H4 (cell line): ENCODE data around the gene RASA3. TPM values are rescaled to one million over a fixed set of nuclear protein-coding genes. Genes with fewer than 3 reads are reported as not detected.

Experiments used
- DNase-seq: peaks from one replicate; pipeline ENCODE4 v3.0.0-alpha.2; 2015; ENCODE audit warnings: low spot score
- total RNA-seq: library from RNA; depleted of rRNA; stranded (reverse); fragments of >200 nt; shearing (Covaris generic); gene quantifications from 2 replicates; pipeline ENCODE4 v1.2.3, GENCODE V29; 2014

RASA3 gene
- total RNA-seq, 1 experiment from 2014 or later = 6.3 TPM

DNA sequence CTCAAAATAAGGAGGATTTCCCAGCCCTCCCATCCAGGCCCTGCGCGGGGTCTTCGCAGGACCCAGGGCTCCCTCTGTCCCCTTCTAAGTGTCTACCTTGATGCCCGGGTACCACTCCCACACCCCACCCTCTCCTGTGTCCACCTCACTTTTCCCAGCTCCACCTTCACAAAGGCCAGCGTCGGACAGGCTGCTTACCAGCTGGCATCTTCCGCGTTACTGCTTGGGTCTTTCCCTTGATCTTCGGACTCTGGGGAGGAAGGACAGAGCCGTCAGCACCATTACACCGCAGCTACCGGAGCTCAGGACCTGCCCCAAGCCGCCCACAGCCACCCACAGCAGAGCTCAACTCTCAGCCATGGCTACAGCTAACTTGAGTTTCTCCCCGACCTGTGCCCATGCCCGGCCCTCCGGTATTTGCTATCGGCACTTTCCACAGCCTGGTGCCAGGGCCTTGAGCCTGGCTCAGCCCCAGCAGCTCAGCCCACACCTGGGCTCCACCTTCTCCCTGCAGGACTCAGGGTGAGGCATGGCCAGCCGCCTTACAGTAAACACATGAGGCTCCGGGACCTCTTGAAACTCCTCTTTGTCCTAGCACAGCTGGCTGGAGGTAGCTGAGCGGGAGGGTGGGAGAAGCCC lies 162.3 kb downstream of the RASA3 start:
- no peak for DNase-seq

DNA sequence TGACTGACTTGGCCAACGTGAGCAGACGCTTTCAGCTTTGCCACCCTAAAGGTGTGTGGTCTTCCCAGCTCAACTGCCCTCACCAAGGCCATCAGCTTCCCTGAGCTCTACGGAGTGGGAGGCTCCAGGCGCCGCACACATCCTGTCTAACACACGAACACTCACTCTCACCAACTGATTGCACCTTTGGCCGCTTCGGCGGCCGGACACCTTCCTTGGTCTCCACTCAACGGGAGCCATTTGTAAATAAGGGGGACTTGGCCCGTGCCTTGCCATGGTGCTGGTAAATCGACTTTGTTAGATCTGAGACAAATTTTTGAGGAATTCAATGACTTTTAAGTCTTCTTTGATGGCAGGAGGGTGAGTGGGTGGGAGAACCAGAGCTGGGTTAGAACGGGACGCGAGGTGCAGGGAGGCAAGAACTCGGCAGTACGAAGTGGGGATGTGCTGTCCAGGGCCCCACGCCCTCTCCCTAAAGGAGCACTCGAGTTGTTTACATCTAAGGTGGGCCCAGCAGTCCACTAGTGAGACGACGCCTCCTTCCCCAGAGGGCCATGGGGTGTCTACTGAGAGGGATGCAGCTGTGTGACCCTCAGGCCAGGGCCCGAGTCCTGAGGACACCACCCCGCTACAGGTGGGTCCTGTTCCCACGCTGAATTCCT lies 163.0 kb downstream of the RASA3 start:
- no peak for DNase-seq

DNA sequence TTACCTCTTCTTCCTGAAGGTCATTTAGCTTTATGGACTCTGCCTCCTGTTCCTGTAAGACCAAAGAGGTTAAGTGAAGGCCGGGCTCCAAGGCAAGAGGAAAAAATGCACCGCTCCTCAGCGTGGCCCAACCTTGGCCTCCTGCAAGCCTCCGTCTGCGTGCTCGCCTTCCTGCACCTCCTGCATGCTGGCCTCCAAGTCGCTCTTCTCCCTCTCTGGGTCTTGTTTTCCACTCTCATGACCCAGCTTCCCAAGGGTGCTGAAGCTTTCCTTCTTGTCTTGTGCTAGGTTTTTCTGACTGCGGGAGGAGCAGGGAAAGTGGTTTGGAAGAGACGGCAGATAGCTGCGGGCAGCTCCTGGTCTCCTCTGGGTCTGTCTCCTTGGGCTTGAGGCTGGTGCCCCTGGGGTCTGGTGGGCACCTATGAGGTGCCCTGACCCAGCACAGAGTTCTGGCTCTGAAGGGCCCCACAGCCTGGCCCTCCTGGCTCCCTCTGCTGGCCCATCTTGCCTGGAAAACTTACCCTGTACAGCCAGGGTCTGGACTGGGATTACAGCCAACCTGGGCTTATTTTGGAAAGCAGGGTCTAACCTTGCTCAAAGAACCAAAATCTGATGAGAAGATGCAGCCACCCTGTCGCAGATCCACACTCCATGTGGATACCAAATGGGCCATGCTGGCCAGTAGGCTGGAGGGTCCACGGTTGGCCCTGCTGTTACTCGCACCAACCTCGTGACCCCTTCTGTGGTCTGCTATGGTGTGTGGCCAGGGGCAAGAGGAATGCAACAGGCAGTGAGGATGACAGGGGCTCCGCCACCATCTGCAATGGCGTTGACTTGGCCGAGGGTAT lies 163.7 kb downstream of the RASA3 start:
- DNase-seq = no peak

DNA sequence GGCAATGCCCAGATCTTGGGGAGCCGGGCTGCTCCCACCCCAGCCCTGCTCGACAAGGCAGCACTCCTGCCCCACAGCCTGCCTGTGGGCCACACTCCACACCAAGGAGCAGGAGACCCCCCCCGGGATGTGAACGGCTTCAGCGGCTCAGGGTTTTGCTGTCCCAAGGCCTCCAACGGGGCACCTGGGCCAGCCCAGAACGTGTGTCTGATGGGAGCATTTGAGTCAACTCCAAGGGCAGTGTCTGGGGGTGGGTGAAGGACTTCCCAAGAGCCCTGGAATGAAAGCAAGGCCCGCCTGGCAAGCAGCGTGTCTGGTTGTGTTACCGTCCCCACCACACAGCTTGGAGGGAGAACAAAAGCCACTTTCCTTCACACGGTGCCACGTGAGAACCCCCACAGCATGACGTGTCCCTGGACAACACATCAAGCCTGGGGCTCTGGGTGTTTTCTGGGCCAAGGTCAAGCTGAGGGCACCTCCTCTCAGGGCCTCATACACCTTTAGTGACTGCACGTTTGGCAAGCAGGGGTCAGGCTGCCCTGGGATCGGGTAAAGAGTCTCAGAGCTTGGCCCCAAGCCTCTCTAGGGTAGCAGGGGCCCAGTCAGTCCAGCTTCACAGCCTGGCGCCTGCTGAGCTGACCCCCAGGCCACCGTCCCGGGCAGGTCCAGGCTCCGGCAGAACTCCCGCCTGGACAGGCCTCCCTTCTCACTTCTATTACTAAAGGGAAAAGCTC lies 164.5 kb downstream of the RASA3 start:
- DNase-seq = no peak

DNA sequence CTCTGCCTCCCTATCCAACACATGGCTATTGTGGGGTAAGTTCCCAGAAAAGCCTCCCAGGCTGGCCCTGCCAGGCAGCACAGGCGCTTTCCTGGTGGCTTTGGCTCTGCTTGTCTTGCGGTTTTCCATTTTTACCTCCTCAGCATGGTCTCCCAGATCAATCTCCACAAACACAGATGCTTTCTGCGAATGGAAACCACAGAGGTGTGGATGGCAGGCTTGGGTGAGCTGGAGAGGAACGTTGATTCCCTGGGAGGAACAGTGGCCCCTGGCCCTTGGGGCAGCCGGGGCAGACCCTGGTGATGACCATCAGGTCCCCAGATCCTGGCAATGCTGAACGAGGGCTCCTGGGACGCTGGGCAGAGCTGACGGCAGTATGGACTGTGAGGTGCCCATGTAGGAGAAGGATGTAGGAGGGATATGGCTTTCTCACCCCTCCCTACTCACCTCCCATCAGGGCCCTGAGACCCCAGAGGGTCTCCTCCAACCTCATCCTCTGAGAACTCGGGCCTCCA lies 165.2 kb downstream of the RASA3 start:
- no peak for DNase-seq

DNA sequence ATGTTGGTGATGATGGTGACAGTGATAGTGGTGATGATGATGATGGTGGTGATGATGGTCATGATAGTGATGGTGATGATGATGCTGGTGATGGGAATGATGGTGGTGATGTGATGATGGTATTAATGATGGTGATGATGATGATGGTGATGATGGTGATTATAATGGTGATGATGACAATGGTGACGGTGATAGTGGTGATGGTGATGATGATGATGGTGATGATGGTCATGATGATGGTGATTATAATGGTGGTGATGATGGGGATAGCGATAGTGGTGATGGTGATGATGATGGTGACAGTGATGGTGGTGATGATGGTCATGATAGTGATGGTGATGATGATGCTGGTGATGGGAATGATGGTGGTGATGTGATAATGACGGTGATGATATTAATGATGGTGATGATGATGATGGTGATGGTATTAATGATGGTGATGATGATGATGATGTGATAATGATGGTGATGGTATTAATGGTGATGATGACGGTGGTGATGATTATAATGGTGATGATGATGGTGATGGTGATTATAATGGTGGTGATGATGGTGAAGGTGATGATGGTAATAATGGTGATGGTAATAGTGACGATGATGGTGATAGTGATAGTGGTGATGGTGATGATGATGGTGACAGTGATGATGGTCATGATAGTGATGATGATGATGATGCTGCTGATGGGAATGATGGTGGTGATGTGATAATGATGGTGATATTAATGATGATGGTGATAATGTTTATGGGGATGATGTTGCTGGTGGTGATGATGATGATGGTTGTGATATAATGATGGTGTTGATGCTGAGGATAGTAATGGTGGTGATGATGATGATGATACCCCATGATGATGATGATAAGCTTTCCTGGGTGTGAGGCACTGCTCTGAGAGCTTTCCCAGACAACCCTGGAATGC lies 166.2 kb downstream of the RASA3 start:
- no peak for DNase-seq

DNA sequence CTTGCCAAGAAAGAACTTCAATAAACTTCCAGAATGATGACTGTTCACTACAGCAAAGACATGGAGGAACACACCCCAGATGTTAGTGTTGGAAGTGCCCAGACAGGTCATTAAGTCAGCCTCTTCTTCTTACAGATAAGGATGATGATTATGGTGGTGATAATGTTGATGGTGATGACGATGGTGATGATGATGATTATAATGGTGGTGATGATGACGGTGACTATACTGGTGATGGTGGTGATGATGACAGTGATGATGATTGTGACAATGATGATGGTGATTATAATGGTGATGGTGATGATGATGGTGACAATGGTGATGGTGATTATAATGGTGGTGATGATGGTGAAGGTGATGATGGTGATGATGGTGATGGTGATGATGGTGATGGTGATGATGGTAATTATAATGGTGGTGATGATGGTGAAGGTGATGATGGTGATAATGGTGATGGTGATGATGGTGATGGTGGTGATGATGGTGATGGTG lies 167.0 kb downstream of the RASA3 start:
- DNase-seq = no peak

DNA sequence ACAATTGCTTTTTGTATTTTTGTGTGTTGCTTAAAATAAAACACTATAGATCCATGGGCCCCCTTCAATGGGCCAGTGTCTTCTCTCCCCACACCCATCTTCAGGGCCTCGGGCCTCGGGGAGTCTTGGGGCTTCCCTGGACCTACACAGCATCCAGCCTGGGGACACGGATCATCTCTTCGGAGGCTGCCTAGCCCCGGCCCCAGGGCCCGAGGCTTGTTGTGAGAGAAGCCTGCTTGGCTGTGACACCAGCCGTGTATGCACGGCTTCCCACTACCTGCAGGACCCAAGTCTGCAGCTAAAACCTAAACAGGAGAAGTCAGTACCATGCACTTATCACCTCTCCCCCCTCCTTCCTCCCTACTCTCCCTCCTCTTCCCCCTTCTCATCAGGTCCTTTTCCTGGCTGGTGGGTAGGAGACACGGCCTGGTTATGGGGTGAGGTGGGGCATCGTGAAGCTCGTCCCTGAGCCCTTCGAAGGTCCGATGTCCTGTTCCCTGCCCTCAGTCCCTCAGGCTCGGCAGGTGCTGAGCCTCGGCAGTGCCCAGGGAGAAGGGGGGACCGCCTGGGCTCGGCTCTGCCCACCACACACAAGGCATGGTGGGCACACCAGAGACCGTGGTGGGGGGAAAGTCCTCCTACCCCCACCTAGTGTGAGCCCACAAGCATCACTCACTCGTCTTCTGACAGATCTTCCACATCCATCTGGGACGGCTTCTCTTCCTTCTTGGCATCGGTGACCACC lies 168.0 kb downstream of the RASA3 start:
- DNase-seq = no peak

DNA sequence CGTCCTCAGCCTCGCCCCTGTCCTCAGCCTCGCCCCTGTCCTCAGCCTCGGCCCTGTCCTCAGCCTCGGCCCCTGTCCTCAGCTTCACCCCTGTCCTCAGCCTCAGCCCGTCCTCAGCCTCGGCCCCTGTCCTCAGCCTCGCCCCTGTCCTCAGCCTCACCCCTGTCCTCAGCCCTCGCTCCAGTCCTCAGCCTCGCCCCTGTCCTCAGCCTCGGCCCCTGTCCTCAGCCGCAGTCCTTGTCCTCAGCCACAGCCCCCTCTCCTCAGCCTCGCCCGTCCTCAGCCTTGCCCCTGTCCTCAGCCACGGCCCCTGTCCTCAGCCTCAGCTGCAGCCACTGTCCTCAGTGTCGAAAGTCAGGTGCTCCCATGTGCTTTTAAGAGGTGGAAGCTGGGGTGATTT lies 169.0 kb downstream of the RASA3 start:
- no peak for DNase-seq

DNA sequence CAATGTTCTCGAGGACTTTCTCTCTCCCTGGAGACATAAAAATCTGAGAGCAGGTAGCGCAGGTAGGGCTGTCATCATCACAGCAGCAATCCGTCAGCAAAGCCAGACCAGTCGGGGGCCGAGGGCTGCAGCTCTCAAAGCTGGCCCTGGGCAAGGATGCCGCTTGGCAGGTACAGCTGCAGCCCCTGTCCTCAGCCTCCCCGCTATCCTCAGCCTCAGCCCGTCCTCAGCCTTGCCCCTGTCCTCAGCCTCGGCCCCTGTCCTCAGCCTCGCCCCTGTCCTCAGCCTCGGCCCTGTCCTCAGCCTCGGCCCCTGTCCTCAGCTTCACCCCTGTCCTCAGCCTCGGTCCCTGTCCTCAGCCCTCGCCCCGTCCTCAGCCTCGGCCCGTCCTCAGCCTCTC lies 169.4 kb downstream of the RASA3 start:
- no peak for DNase-seq

DNA sequence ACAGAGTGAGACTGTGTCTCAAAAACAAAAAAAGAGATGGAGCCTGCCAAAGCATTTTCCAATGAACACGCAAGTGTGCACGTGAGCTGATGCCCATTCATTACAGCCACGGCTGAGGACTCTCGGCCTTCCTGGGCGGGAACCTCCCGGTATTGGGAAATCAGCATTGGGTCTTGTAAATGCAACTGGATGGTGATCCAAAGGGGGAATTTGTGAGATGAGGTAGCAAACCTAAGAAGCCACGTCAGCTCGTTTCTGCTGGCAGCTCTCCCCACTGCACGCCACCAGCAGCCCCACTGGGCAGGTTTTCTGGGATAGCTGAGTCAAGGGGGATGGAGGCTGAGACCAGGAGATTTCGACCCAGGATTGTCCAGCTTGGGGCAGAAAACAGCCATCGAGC lies 170.0 kb downstream of the RASA3 start:
- DNase-seq = no peak

DNA sequence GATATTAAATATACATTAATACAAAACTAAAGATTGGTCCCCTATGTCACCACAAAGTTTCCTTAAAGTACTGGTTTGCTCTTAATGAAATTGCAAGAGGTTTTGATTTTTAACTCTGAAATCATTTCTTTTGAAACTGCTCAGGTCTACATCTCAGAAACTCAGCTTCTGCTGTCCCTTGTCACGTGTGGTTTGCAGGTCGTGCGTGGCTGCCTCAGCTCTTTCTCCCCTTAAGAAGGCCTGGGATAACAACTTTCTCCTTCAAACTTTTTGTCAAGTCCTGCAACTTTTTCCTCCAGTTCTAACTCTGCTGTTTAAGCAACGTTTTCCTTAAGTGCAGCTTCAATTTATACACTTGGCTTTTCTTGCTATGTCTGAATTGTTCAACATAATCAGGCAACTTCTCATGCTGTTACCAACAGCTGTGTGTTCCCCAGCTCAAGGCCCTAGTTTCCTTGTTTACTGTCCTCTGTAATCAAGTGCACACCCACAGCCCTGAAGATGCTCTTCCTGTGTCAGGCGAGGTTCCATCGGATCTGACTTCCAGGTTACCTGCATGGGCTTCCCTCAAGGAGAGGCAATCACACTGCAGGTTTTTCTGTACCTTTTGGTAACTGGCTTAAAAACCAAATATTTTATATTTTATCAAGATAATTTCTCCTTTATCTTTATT lies 172.0 kb downstream of the RASA3 start:
- no peak for DNase-seq

DNA sequence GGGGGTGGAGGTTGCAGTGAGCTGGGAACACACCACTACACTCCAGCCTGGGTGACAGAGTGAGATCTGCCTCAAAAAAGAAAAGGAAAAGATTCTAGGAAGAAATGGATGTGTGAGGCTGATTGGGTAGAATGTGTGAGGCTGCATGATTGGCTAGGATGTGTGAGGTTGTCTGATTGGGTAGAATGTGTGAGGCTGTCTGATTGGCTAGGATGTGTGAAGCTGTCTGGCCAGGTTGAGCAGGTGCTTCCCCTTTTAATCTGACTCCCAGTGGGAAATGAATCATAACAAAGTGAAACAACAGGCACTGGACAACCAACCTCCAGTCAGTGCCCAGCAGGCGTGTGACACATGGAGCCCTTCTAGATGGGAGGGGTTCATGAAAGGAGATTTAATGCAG lies 173.2 kb downstream of the RASA3 start:
- no peak for DNase-seq

DNA sequence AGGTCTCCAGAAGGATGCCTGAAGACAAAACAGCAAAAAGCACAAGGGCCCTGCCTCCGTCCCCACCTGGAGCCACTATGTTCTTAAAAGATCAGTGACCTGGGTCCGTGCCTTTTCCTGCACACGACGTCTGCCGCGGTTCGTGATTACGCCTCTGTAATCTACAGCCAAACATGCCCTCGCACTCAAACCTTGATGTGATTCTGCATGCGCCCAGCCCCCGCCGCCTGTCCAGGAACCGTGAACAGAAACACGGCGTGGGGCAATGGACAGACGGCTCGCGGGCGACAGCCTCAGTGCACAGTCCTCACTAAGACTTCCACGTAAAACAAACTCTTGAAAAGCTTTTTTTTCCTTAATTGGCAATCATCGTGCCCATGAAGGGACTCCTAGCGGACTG lies 174.1 kb downstream of the RASA3 start:
- DNase-seq = no peak

DNA sequence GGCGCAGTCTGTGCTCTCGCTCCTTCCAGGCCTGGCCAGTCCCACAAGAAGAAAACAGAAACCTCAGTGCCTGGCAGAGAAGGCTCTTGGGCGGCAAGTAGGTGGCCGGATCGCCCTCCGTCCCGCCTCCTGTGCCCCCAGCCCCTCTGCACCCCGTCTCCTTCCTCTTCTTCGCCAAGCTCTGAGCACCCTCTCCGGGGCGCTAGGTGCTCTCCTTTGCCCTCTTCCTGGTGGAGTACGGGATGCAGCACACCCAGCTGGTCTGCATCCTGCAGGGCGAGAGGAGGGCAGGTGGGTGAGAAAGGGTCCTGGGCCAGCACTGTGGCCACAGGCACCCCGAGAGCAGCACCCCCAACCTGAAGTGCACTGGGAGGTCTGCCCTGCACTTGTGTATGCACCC lies 175.9 kb downstream of the RASA3 start:
- DNase-seq = no peak

DNA sequence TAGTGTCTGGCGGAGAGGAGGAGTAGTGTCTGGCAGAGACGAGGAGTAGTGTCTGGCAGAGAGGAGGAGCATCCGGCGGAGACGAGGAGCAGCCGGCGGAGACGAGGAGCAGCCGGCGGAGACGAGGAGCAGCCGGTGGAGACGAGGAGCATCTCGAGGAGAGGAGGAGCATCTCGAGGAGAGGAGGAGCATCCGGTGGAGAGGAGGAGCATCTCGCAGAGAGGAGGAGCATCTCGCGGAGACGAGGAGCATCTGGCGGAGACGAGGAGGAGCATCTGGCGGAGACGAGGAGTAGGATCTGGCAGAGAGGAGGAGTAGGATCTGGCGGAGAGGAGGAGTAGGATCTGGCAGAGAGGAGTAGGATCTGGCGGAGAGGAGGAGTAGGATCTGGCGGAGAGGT lies 176.7 kb downstream of the RASA3 start:
- DNase-seq = no peak

DNA sequence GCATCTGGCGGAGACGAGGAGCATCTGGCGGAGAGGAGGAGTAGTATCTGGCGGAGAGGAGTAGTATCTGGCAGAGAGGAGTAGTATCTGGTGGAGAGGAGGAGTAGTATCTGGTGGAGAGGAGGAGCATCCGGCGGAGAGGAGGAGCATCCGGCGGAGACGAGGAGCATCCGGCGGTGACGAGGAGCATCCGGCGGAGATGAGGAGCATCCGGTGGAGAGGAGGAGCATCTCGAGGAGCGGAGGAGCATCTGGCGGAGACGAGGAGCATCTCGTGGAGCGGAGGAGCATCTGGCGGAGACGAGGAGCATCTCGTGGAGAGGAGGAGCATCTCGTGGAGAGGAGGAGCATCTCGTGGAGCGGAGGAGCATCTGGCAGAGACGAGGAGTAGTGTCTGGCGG lies 177.2 kb downstream of the RASA3 start:
- no peak for DNase-seq

DNA sequence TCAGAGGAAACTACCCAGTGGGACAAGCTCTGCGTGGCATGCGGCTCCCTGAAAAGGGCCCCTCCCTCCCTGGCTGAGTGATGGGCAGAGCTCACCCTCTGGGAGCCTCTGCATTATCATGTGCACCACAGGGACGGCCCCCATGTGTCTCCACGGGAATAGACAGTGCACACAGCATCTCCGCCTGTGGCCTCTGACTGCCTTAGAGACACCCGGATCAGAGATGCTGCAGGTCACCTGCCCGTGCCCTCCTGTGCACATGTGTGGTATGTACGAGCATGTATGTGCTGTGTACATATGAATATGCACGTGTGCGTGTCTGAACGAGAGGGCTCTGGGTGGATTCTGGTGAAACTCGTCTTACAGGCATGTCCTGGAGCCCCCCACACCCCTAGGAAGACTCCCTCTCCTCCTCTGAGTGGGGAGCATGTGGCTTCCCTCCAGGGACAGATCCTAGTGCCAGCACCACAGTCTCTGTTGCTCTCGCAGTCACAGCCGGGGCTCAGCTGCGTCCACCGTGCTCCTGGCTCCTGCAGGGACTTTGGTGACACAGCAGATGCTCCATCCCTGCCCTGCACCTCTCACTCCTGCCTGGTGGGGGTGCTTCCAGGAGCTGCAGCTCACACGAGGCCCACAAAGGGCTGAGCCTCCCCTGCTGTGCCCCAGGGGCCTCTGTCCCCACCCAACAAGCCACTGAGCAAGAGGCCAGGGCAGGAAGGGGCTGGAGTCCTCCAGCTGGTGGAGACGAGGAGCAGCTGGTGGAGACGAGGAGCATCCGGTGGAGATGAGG lies 178.2 kb downstream of the RASA3 start:
- DNase-seq = no peak

DNA sequence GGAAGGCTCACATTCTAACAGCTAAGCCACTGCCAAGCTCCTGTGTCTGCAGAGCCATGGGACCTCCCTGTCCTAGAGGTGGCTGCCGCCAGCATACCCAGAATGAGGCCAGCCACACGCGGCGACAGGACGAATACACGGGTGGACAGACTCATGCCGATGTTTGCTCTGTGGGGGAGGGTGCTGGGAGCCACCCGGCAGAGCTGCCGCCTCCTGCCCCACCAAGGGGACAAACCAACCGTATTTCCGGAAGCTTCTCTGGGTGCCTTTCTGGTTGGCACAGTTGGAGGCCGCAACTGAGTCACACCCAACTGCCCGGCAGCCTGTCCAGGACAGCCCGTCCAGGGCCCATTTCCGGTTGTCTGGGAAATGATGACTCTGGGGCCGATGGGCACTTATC lies 178.9 kb downstream of the RASA3 start:
- no peak for DNase-seq
